Right cardiac atrium (tissue), 5 donors: ENCODE data around the gene SLC5A4. TPM values are rescaled to one million over a fixed set of nuclear protein-coding genes. Genes with fewer than 3 reads are reported as not detected.
A peak's percentile ranks its signal among the peaks of the same experiment; 100 is the strongest.
"Not testable (repeated sequence)": the region's sequence is repeated elsewhere in the genome, so short reads cannot be mapped to it uniquely, and the experiment has no call there.

ENCODE experiments used
- ATAC-seq, 2 donors: fragments of 200-7000 bp; cut with Tn5 transposase; one replicate each; pipeline versions ENCODE4 v1.8.0 to v1.9.1; 2020; ENCODE audit warnings: moderate library complexity in 2 of 2, mild to moderate bottlenecking in 1 of 2
- DNase-seq, 3 donors: peaks; one replicate each; pipeline ENCODE4 v3.0.0-alpha.2; 2020
- H3K27ac ChIP-seq: one replicate; pipeline ENCODE4 v1.5.1; 2013; ENCODE audit warnings: mild to moderate bottlenecking, low read length, control low read depth, moderate library complexity
- H3K27me3 ChIP-seq: one replicate; pipeline ENCODE4 v1.6.1; 2013; ENCODE audit not compliant: control insufficient read depth, insufficient read depth
- H3K4me1 ChIP-seq: one replicate; pipeline ENCODE4 v1.6.1; 2013; ENCODE audit warnings: low read length; ENCODE audit not compliant: control insufficient read depth, insufficient read depth
- H3K4me3 ChIP-seq: one replicate; pipeline ENCODE4 v1.5.1; 2013; ENCODE audit warnings: low read length, control low read depth
- H3K9me3 ChIP-seq: one replicate; pipeline ENCODE4 v1.6.1; 2013; ENCODE audit warnings: low read length; ENCODE audit not compliant: control insufficient read depth
- WGBS: extraction: QIAGEN DNeasy Blood & Tissue Kit; methylation state at CpG from one replicate; pipeline ENCODE4 v1.1.7; 2013; 5-methylcytosine and 5-hydroxymethylcytosine counted together
- intact Hi-C, 4 donors: fragments of 100-400 bp; cut with DNase I; formaldehyde crosslinking; loops; one replicate each; pipeline versions ENCODE4 v1.11.0 to v1.14.0; 2022 to 2023
- long read RNA-seq, 4 donors: library from polyadenylated mRNA; unstranded; transcript quantifications; one replicate each; pipeline ENCODE4 v2.0.0, GENCODE V29; 2020 to 2021
- polyA plus RNA-seq: library from polyadenylated mRNA; stranded (reverse); fragments of 200-250 nt; gene quantifications from one replicate; pipeline ENCODE4 v1.2.3, GENCODE V29; 2013
- total RNA-seq, 4 donors: library from RNA; stranded (reverse); fragmentation: NEBNext Ultra II Directional; extraction: Animal tissue kit (Norgen Biotek cat#: 25700); gene quantifications; one replicate each; pipeline ENCODE4 v1.2.1, GENCODE V29; 2021
- donor health status: healthy with polysubstance abuse.
- donor health status: DM: no; HTN: yes; CAD: no.
- donor health status: DM: no; HTN: no; CAD: no.
- donor health status: DM: no; HTN: yes; CAD: no; lungs with severe emphysema.
- donor health status: DM: yes; HTN: yes; CAD: no.

SLC5A4 gene
- total RNA-seq (1 to 10 TPM in 1 of 4 donors, under 1 TPM in 2, not detected in 1; 0.31 to 1.0 (median 0.32) TPM), polyA plus RNA-seq (0.36 TPM)
- long read RNA-seq, donor 1, partial matches to known transcripts: 0 of 1 reads
- long read RNA-seq, donor 1, other reads (novel, unspliced or antisense): 1 of 1 reads
- long read RNA-seq, donor 2: 0 reads
- long read RNA-seq, donor 3: 0 reads
- long read RNA-seq, donor 4: 0 reads

DNA sequence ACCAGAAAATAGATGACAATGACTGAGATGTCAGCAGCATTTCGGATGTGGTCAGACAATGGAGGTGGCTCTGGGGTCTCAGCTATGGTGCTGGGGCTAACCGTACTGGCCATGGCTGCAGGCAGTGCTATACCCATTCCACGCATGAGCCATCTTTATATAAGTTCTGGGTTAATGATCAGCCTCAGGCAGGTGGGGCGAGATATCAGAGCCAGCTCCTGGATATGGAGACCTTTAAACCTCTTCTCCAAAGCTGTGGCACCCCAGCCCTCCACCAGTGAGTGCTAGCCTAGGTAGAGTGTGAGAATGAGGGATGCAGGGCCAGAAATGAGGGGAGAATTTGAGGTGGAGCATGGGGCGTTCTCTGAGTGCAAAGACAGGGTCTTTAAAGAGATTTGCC, at the start of gene SLC5A4:
TSS of gene SLC5A4 (minus strand) at position 131 of the 400 bp plus-strand sequence. CDS start at position 113, 18 bp downstream.
- no peaks in the 10 kb centered on the region for H3K9me3 ChIP-seq

DNA sequence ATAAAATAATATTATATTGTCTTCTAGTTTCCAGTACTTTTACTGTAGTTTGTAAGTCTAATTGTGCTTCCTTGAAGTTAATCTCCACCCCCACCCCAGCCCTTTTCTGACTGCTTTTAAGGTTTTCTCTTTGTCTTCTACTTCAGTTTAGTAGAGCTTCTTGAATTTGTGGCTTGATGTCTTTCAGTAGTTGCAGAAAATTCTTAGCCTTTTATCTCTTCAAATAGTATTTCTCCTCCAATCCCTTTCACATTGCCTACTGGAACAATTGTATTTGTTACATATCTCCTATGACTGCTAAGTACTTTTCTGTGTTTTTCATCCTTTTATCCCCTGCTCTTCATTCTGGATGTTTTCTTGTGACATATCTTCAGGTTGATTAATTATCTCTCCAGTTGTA, 38.8 kb upstream of the SLC5A4 start:
- ATAC-seq, intact Hi-C loops, H3K4me3 ChIP-seq, H3K27me3 ChIP-seq, DNase-seq, H3K4me1 ChIP-seq, H3K27ac ChIP-seq, H3K9me3 ChIP-seq: not testable (repeated sequence)

More for the DNA sequence above, at the start of gene SLC5A4:
- Histone ChIP-seq H3K27me3 (no peaks in the 10 kb centered on the region), H3K4me1 (no peaks in the 10 kb centered on the region), H3K27ac (no peak within 1 kb of the TSS), H3K4me3 (no peak within 1 kb of the TSS)
- WGBS: 82% methylated on average over 5 of the region's 5 CpGs
- ATAC-seq (no peak), DNase-seq (no peak)
- intact Hi-C loops: no loop called here

DNA sequence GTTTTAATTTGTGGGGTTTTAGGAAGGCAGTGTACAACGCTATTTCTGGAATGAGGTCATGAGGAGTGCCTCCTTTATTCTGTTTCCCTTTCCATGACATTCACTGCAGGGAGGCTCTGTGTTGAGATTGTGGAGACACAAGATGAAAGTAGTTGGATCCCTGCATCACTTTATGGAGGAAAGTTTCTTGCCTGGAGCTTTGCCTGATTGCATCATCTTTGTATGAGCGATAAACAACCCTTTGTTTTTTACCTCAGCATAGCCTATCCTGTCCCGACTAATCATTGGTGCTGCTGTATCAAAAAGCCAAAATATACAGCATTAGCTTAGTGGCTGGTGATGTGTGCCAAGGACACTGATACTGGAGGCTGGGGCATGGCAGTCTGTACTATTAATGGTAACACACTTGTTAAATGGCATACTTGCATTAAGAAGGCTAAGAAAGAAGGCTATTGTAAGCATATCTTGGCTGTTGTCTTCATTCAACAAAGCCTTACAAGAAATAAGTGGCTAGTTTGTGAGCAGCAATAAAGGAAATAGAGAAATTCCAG, 31.2 kb upstream of the SLC5A4 start:
- ATAC-seq: no peak
- H3K27me3 ChIP-seq: no peaks in the 10 kb centered on the region
- H3K4me1 ChIP-seq: no peaks in the 10 kb centered on the region
- intact Hi-C loops: no loop called here
- H3K4me3 ChIP-seq: no peak overlapping the region
- H3K27ac ChIP-seq: no peak overlapping the region
- no peaks in the 10 kb centered on the region for H3K9me3 ChIP-seq
- 85% methylated on average over 3 of the region's 3 CpGs for WGBS
- DNase-seq: no peak

- Histone ChIP-seq H3K27ac (no peak overlapping the region), H3K4me3 (no peak overlapping the region), H3K27me3 (no peaks in the 10 kb centered on the region), H3K4me1 (no peaks in the 10 kb centered on the region), H3K9me3 (no peaks in the 10 kb centered on the region)
- WGBS: 31% methylated on average over 11 of the region's 11 CpGs
- intact Hi-C loops: no loop called here
- DNase-seq (no peak), ATAC-seq (no peak)
Measured at GRCh38 chr22:32281072-32281471, 25.9 kb upstream of the SLC5A4 start.

DNA sequence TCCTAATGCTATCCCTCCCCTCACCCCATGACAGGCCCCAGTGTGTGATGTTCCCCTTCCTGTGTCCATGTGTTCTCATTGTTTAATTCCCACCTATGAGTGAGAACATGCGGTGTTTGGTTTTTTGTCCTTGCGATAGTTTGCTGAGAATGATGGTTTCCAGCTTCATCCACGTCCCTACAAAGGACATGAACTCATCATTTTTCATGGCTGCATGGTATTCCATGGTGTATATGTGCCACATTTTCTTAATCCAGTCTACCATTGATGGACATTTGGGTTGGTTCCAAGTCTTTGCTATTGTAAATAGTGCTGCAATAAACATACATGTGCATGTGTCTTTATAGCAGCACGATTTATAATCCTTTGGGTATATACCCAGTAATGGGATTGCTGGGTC, 20.2 kb upstream of the SLC5A4 start:
- ATAC-seq, intact Hi-C loops, H3K27ac ChIP-seq, DNase-seq, H3K4me3 ChIP-seq, H3K27me3 ChIP-seq, H3K9me3 ChIP-seq, H3K4me1 ChIP-seq: not testable (repeated sequence)
- WGBS: 90% methylated on average over 4 of the region's 4 CpGs

- Histone ChIP-seq H3K4me3 (no peak overlapping the region), H3K9me3 (no peaks in the 10 kb centered on the region), H3K4me1 (no peaks in the 10 kb centered on the region), H3K27ac (no peak overlapping the region), H3K27me3 (no peaks in the 10 kb centered on the region)
- 93% methylated on average over 18 of the region's 18 CpGs for WGBS
- DNase-seq (no peak), ATAC-seq (no peak)
- intact Hi-C loops: no loop called here
Measured at GRCh38 chr22:32271389-32271788, 16.2 kb upstream of the SLC5A4 start.

DNA sequence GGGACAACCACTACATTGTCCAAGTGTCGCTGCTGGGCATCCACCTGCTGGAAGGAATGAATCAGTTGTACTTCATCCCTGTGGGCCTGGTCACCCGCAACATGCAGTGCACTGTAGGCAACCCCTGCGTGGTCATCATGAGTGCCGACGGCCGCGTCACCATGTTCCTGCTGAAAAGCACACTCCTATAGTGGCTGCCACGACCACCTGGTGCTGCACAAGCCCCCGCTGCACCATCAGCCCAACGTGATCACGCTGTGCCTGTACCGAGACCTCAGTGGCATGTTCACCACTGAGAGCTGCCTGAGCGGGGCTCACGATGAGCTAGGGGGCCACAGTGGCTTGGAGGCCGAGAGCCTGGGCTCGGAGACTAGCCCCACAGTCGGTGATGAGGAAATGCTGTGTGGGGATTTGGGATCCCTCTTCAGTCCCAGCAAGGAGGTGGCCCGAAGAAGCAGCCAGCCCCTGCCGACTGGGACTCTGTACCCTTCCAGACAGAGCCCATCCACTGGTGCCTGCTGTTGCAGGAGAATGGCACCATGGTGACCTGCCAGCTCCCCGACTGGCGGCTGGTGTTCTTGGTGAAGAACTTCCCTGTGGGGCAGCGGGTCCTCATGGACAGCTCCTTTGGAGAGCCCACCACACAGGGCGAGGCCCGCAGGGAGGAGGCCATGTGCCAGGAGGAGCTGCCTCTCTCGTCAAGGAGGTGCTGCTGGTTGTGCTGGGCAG, 15.7 kb upstream of the SLC5A4 start:
- no peak for ATAC-seq
- H3K4me1 ChIP-seq: no peaks in the 10 kb centered on the region
- no peak overlapping the region for H3K27ac ChIP-seq
- H3K4me3 ChIP-seq: no peak overlapping the region
- whole genome bisulfite sequencing: 89% methylated on average over 25 of the region's 25 CpGs
- no peaks in the 10 kb centered on the region for H3K27me3 ChIP-seq
- intact Hi-C loops: no loop called here
- DNase-seq: no peak
- no peaks in the 10 kb centered on the region for H3K9me3 ChIP-seq

- no peak overlapping the region for H3K27ac ChIP-seq
- DNase-seq (no peak), ATAC-seq (no peak)
- H3K27me3 ChIP-seq: no peaks in the 10 kb centered on the region
- 89% methylated on average over 16 of the region's 16 CpGs for WGBS
- H3K9me3 ChIP-seq: no peaks in the 10 kb centered on the region
- intact Hi-C loops: loop anchor here (5.0 to 10.0 kb wide), 6 partner anchors 165 to 297 kb away; no protein-coding TSS in a partner anchor
- no peaks in the 10 kb centered on the region for H3K4me1 ChIP-seq
- H3K4me3 ChIP-seq: no peak overlapping the region
Measured at GRCh38 chr22:32269316-32269715, 14.2 kb upstream of the SLC5A4 start.

- no peak overlapping the region for H3K27ac ChIP-seq
- DNase-seq: no peak
- intact Hi-C loops: loop anchor here (5.0 to 10.0 kb wide), 6 partner anchors 162 to 295 kb away; no protein-coding TSS in a partner anchor
- H3K9me3 ChIP-seq: no peaks in the 10 kb centered on the region
- H3K4me1 ChIP-seq: no peaks in the 10 kb centered on the region
- 67% methylated on average over 3 of the region's 3 CpGs for WGBS
- ATAC-seq: no peak
- H3K4me3 ChIP-seq: no peak overlapping the region
- no peaks in the 10 kb centered on the region for H3K27me3 ChIP-seq
Measured at GRCh38 chr22:32267011-32267410, 11.9 kb upstream of the SLC5A4 start.

DNA sequence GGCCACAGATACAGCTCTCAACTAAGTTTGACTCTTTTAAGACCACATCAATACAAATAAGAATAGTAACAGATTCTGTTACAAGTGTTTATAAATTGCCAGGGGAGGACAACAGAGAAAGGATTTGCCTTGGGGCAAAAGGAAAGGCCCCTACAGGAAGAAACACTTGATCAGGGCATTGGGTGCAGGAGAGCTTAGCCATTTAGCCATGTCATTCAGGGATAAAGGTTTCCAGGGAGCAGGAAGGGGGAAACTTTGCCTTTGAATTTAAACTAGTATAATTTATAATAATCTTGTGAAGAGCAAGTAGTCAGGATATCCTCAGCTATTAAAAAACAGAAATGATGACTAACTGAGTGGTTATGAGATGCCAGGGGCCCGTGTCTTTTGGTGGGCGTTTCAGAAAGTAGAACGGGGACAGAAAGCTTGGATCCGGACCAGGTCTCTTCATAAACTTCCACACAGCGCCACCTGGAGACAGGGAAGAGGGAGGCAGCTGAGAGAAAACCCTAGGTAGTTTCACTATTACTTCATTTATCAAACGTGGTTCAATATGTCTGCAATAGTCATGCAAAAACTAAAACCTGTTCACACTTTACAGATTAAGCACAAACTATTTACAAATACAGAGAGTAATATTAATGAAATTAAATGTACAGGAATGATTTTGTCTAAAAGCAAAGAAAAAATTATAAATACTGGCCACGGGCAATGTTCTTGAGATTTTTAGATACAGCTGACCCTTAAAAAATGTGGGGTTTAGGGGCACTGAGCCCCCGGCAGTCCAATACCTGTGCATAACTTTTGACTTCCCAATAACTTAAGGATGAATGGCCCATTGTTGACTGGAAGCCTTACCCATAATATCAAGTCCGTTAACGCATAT, 11.0 kb upstream of the SLC5A4 start:
- Histone ChIP-seq H3K9me3 (no peaks in the 10 kb centered on the region), H3K27ac (no peak overlapping the region), H3K27me3 (no peaks in the 10 kb centered on the region), H3K4me3 (no peak overlapping the region), H3K4me1 (no peaks in the 10 kb centered on the region)
- intact Hi-C loops: loop anchor here (5.0 to 10.0 kb wide), 6 partner anchors 161 to 294 kb away; no protein-coding TSS in a partner anchor
- 29% methylated on average over 10 of the region's 10 CpGs for WGBS
- DNase-seq (peak; percentile 66 to 83 (median 72)), ATAC-seq (peak; percentile 36 to 74)
